GM20431 (cell line): Measurements from ENCODE around the gene MAPK10.
"Not testable (repeated sequence)": the region's sequence is repeated elsewhere in the genome, so short reads cannot be mapped to it uniquely, and the experiment has no call there.

ENCODE experiments used
- in situ Hi-C: fragments of 300-500 bp; cut with MseI, MboI; formaldehyde crosslinking; loops from one replicate; pipeline ENCODE4 v1.15.0; 2020; ENCODE audit warnings: low sequenced_read_pairs; ENCODE audit not compliant: unreplicated experiment

MAPK10 gene

DNA sequence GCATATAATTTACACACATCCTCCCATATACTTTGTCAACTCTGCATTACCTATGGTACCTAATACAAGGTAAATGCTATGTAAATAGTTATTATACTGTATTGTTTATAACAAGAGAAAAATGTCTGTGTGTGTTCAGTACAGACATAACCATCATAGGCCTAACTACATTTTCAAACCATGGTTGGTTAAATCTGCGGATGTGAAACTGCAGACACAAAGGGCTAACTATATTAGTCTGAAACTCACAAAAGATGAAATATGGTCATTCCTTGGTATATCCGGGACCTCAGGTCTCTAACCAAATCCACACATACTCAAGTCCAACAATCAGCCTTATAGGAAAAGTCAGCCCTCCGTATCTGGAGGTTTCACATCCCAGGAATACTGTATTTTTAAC lies 13.5 kb downstream of the MAPK10 start:
- in situ Hi-C loops: no loop called here

DNA sequence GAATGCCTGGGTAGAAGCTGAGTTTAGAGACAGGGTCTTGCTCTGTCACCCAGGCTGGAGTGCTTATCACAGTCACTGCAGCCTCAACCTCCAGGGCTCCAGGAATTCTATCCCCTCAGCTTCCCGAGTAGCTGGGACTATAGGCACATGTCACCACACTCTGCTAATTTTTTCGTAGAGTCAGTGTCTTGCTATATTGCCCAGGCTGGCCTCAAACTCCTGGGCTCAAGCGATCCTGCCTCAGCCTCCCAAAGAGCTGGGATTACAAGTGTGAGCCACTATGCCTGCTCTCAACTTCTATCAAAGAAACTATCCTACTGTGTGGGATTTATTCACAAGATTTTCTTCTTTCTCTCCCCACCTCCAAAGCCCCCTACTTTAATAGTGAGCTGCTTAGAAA lies 15.7 kb downstream of the MAPK10 start:
- in situ Hi-C loops: no loop called here

DNA sequence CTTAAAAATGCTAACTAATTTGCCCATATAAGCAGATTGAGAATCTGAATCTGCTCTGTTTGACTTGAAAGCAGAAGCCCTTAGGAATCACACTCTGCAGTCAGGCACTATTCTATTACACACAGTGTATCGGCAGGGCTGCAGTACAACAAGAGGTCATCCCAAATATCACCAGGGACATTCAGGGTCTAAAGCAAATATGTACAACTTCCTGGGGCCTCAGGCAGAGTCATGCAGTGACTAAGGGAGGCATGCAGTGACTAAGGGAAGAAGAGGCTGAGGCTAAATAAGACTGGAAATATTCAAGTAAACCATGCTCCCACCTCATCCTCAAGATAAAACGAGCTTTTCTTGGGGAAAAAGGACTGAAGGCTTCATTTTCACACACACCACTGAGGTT lies 20.9 kb downstream of the MAPK10 start:
- in situ Hi-C loops: no loop called here

DNA sequence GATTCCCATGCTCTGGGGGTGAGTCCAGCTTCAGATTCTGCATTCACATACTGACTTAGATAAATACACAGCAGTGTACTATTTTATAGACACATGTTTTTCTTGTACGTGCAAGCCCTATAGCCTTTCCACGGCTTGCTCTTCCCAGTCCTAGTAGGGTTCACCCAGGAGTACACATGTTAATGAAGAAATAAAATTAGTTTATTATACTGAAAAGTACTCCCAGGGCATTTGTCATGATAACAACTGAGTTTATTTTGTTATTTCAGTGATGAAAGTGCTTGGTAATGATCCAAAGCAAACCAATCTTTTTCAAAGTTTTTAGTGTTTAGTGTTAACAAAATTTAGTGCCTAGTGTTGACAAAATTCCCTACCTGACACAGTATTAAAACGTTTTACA lies 21.3 kb downstream of the MAPK10 start:
- in situ Hi-C loops: no loop called here

DNA sequence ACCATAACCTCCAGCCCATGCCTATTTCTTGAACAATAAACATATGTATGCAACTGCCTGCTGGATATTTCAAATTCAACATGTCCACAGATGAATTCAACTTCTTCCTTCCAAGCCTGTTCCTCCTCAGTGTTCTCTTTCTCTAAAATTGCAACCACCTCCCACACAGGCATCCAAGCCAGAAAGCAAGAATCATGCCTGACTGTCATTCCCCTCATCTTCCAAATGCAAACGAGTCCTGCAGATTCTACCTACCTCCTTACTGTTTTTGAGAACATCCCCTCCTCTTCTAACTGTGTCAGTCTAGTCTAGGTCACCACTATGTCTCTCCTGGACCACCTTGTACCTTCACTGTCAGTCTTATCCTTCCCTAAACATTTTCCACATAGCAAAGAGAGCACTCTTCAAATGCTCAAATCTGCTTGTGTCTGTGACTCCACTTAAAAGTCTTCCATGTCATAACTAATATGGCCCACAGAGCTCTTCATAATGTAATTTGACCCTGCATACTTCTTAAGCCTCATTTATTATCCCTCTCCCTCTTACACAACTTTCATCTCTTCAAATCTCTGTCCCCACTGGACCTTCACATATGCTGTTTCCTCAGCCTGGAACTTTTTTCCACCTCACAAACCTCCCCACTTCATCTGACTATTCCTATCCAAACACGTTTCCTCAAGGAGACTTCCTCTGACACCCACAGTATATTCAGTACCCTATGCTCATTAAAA lies 25.7 kb downstream of the MAPK10 start:
- in situ Hi-C loops: no loop called here

DNA sequence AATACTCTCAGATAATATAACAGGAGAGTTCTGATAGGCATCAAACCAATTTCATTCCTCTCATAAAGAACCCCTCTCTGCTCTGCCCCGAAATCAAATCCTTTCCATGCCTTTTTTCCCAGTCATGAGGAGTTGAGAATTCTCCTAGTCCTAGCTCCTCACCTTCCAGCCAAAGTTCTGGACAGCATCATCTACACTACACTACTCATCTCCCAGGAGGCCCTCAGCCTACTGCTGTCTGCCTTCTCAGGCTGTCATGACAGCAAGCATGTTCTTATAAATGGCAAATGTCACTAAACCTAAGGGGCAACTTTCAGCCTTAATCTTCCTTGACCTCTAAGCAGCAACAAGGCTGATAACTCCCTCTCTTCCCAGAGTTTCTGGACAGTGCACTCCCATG lies 26.6 kb downstream of the MAPK10 start:
- in situ Hi-C loops: no loop called here

DNA sequence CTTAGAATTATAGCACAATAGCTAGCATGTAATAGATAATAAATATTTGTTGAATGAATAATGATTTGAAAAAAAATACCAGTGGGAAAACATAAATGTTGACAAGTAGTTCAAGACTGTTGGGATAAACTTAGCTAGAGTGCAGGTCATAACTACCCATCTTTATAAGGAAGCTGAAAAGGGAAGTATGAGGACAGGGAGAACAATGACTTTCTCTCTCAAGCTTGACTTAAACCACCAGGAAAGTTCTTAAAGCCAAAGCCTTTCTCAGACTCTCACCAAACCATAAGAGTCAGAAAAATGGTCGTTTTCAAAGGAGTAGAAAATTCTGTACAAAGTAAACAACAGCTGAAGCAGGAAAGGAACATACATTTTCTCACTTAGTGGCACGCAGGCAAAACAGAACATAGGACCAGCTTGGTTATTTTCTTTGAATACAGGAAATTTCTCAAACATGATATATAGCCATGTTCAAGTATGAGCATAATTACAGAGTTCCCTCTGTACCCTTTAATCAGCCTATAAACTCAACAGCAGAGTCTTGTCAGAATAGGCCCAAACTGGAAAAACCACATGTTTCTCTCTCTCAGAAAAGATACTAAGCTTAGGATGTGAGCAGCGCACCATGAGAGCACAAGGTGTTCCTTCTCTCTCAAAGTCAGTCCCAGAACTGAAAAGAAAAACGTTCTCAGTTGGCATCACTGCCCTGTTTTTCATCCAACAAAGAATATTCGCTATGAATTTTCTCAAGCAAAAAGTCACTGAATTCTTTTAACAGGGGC lies 28.7 kb downstream of the MAPK10 start:
- in situ Hi-C loops: no loop called here

DNA sequence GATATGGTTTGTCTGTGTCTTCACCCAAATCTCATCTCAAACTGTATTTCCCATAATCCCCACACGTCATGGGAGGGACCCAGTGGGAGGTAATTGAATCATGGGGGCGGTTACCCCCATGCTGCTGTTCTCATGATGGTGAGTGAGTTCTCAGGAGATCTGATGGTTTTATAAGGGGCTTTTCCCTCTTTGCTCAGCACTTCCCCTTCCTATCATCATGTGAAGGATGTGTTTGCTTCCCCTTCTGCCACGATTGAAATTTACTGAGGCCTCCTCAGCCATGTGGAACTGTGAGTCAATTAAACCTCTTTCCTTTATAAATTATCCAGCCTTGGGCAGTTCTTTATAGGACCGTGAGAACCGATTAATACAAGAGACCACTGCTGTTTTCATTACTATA lies 29.4 kb downstream of the MAPK10 start:
- in situ Hi-C loops: not testable (repeated sequence)

DNA sequence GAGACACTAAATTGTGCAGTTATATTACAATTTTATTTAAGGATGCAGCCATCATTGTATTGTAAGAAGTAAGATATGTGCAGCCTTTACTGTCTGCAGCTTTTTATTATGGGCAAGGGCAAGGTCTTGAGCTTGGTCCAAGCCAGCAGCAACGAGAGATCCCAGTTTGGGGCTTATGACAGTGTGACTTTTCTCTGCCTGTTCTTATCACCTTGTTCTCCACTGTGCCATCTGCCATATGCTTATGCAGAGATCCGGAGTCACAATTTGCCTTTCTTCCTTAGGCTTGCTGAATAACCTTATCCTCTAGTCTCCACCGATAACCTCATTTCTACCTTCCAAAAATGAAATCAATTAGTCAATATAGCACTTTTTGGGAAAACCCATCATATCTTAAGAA lies 30.4 kb downstream of the MAPK10 start:
- in situ Hi-C loops: no loop called here

DNA sequence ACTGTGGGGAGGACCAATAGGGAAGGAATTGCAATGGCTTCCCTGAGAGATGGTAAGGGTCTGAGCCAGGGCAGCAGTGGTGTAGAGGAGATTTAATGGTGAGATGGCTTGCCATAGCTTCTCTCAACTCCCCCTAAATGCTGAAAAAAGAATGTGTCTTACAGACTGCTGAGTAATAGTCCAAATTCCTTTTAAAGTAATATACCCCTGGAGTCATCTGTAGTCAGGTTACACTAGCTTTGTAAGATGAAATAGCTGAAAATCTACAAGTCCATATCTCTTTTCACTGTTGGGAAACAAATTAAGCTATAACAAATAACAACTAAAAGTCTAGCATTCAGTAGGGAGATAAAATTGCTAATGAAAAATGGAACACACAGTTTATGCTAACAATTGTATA lies 33.5 kb downstream of the MAPK10 start:
- in situ Hi-C loops: no loop called here

DNA sequence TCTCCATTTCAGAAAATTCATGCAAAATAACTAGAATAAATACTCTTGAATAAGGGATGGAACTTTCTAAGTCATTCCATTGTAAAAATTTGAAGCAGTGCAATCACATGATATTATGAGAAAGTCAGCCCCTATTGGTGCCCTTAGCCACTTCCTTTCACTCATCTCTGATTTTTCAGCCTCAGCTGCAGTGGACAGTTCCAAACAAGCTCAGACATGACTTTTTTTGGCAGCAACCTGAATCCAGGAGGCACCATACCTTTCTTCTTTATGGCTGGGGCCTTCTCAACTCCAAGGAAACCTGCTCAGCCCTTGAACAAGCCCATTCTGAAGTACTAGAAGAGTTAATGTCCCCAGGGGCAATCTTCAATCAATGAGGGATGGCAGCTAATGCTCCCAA lies 40.5 kb downstream of the MAPK10 start:
- in situ Hi-C loops: no loop called here

DNA sequence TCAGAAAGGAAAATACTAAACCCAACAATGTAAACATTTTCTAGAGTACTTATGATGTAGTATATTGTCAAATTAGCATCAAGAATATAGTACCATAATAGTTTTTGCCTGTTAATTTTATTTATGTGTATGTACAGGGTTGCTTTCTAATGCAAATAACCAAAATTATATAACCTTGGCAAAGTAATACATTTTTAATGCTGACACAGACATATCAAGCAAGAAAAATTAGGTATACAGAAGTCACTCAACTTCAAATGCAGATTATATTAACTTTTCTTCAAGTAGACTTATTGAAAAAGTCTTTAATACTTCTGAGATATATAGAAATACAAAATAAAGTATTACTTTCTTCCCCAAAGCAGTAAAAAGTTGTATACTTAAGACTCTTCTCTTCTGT lies 44.3 kb downstream of the MAPK10 start:
- in situ Hi-C loops: no loop called here

DNA sequence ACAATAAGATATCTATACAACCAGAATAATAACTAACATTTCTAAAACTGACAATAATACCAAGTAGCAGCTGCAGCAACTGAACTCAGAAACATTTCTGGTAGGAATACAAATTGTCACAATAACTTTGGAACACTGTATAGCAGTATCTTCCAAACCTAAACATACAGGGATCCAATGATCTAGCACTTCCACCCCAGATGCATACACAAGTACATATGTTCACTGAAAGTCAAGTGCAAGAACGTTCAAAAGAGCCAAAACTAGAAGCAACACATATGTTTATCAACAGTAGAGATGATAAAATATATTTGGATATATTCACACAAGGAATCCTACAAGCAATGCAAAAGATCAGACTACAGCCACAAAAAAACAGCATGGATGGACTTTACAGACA lies 46.2 kb downstream of the MAPK10 start:
- in situ Hi-C loops: no loop called here

DNA sequence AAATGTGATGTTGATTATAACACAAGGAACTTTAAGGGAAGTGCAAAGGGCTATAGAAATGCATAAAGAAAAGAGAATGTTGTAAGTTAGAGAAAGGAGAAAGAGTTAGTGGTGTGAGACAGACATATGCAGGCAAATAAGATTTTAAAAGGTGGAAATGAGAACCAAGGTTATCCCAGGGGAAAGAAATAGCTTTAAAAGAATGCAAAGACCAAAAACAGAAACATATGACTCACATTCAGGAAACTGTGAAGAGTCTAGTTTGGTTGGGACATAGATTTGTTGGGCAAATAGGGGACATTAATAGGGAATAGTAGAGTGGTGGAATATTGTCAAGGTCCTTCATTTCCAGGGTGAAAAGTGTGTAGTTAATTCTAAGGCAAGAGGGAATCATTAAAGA lies 52.4 kb downstream of the MAPK10 start:
- in situ Hi-C loops: no loop called here

DNA sequence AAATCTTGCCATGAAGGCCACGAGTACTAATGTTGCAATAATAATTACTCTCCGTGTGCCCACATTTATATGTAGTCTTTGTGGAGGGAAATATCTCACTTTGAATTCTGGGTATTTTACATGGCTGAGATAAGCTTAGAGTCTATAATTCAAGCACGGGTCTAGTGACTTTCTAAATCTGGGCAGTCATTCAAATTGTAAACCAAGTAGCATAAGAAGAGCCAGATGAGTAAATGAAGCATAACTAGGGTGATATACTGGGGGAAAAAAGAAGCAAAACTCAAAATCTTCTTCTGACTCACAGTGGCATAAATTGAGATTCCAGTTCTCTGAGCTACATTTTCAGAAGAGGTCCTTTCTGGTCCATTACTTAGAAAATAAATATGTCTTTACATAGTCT lies 53.0 kb downstream of the MAPK10 start:
- in situ Hi-C loops: no loop called here

DNA sequence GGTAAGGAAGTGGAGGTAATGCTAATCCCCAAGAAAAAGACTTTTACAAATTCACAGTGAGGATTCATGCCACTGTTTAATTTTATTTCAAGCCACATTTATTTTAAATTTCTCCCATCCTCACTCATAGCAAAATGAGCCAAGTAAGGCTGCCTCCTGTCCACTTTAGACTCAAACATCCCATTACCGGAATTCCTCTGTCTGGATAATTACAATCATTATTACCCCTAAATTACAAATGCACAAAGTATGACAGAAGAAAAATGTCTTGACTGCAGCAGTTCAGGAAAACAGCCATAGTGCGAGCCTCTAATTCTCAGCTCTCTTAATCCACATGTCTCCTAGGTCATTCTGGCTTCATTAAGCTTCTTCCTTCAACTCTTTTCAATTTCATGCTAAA lies 57.0 kb downstream of the MAPK10 start:
- in situ Hi-C loops: no loop called here

DNA sequence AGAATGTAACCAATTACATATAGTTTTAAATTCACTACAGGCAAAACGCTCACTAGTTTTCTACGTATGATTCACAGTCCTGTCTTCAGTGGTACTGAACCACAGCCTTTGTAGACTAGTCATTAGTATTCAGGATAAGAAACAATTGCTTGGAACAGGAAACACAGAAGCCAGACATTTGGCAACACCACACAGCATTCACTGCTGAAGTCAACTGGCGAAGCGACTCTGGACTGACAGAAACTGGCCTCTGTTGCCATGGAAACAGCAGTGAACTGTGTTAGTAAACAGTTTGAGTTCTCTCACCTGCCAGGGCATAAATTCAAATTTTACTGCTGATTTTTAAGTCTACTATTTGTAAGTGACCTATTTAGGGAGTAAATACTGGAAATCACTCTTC lies 57.6 kb downstream of the MAPK10 start:
- in situ Hi-C loops: no loop called here

DNA sequence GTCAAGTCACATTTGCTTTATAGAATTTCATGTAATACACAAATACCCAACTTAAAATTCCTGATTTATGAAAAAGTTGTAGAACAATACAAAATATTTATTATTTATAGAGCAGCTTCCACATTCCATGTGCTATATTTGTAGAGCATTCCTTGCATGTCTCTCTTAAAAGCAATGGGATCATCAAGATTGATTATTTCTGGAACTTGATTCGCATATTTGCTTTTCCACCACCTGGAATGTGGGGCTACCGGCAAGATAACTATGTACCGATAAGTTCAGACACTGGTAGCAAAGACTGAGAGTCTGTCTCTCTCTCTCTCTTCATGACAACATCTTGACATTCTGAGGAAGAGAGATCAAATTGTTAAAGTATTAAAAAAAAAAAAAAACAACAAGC lies 59.3 kb downstream of the MAPK10 start:
- in situ Hi-C loops: no loop called here

DNA sequence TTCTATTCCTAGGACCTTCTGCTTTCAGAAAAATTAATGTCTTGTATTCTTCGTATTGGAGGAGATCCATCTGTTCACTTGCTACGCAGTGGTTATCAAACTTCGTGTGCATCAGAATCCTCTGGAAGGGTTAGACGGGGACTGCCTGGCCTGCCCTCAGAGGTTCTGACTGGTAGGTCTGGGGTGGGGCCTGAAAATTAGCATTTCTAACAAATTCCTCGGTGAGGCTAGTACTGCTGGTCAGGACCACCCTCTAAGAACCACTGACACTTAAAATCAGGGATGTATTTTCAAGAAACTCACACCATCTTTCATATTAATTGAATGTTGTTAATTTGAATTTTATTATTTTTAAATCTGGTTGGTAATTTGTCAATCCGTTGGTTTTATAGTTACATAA lies 63.0 kb downstream of the MAPK10 start:
- in situ Hi-C loops: no loop called here

DNA sequence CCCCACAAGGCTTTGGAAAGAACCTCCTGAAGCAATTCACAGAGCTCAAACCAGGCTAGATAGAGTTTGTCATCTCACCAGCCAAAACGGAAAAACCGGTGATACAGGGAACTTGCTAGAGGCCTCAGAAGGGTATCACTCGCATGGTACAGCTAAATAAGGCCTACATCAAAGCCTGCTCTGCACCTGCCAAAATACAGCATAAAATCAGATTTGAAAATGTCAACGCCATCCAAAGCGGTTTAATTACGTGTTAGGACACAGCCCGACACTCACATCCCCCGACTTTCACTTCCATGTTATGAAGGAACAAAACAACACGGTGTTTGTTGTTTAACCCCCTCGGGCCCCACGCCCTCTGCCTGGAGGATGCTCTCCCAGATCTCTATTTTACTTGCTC lies 65.0 kb downstream of the MAPK10 start:
- in situ Hi-C loops: no loop called here

DNA sequence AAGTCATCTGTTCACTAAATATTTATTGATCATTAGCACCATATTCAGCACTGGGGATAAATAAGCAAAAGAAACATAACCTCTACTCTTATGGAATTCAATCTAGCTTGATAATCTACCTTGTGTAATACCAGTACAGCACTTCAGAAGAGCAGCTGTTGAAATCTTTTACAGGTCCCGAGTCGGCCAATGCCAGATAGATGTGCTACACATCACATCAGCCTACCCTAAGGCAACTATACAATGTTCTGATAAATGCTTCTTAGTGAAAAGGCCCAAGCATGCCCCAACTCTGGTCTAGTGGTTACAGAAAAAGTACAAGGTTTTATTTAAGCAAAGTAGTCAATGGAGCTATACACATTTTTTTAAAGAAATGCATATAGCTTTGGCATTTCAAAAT lies 68.7 kb downstream of the MAPK10 start:
- in situ Hi-C loops: no loop called here

DNA sequence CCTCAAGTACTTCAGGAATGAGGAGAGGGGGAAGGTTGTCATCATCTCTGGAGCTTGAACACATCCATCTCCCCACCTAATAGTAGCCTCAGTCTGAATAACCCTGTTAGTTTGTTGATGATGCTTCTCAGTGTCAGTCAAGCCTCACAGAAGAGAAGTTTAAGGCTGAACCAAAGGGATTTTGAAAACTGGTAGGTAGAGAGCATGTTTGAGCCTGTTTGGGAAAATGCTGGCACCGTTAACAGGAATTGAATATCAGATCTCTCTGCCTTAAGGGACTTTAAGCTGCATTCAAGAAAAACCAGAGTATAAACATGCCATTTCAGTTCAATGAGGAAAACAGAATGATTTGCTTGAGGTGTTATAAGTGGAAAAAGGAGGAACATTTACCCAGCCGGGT lies 73.1 kb downstream of the MAPK10 start:
- in situ Hi-C loops: no loop called here
